GM19238 (cell line): ENCODE measurements around the gene SLBP.
"Not testable (repeated sequence)": the region's sequence is repeated elsewhere in the genome, so short reads cannot be mapped to it uniquely, and the experiment has no call there.

ENCODE experiments used
- DNase-seq: peaks from one replicate; pipeline ENCODE4 v3.0.0; 2011; ENCODE audit warnings: low spot score; ENCODE audit not compliant: insufficient read length

SLBP gene

GRCh38 chr4:1711571-1712215 lies 426 bp downstream of the SLBP start:
- DNase-seq = no peak

GRCh38 chr4:1711055-1711570 lies 1.0 kb downstream of the SLBP start:
- DNase-seq = no peak

GRCh38 chr4:1708581-1708980 lies 3.5 kb downstream of the SLBP start:
- no peak for DNase-seq

GRCh38 chr4:1706358-1706757 lies 5.8 kb downstream of the SLBP start:
- DNase-seq = no peak

GRCh38 chr4:1705732-1706131 lies 6.4 kb downstream of the SLBP start:
- no peak for DNase-seq

- DNase-seq = no peak
Measured at GRCh38 chr4:1703867-1704266, 8.3 kb downstream of the SLBP start.

GRCh38 chr4:1701671-1702070 lies 10.4 kb downstream of the SLBP start:
- not testable (repeated sequence) for DNase-seq

- DNase-seq = no peak
Measured at GRCh38 chr4:1695913-1696312, 16.2 kb downstream of the SLBP start.

- DNase-seq = peak; percentile 59
Measured at GRCh38 chr4:1693131-1693896, 18.8 kb downstream of the SLBP start.

- no peak for DNase-seq
Measured at GRCh38 chr4:1691737-1692373, 20.3 kb downstream of the SLBP start.

GRCh38 chr4:1690698-1691097 lies 21.4 kb downstream of the SLBP start:
- DNase-seq = no peak

GRCh38 chr4:1686440-1687036 lies 25.6 kb downstream of the SLBP start:
- DNase-seq = no peak

GRCh38 chr4:1685235-1686150 lies 26.6 kb downstream of the SLBP start:
- no peak for DNase-seq

GRCh38 chr4:1684506-1685234 lies 27.4 kb downstream of the SLBP start:
- DNase-seq = no peak

- peak; percentile 90 for DNase-seq
Measured at GRCh38 chr4:1683736-1684505, 28.2 kb downstream of the SLBP start, which contains the start of gene FAM53A. FAM53A (minus strand) TSS chr4:1684313; CDS start chr4:1668741, 15,572 bp downstream.

GRCh38 chr4:1683261-1683735 lies 28.8 kb downstream of the SLBP start:
- DNase-seq = no peak

- DNase-seq = no peak
Measured at GRCh38 chr4:1682860-1683259, 29.3 kb downstream of the SLBP start.

GRCh38 chr4:1678244-1678643 lies 33.9 kb downstream of the SLBP start:
- no peak for DNase-seq
